Epithelial cell of prostate (primary cell): ENCODE data around the gene SLITRK6.
"Not testable (repeated sequence)": the region's sequence is repeated elsewhere in the genome, so short reads cannot be mapped to it uniquely, and the experiment has no call there.

ENCODE experiments used
- DNase-seq: peaks from one replicate; pipeline ENCODE4 v3.0.0-alpha.2; 2011; ENCODE audit warnings: low read depth, low spot score
- H3K27ac ChIP-seq: fragments of 450-650 bp; 2 replicates; pipeline ENCODE4 v1.5.1; 2017; ENCODE audit warnings: mild to moderate bottlenecking

Gene SLITRK6, protein sequence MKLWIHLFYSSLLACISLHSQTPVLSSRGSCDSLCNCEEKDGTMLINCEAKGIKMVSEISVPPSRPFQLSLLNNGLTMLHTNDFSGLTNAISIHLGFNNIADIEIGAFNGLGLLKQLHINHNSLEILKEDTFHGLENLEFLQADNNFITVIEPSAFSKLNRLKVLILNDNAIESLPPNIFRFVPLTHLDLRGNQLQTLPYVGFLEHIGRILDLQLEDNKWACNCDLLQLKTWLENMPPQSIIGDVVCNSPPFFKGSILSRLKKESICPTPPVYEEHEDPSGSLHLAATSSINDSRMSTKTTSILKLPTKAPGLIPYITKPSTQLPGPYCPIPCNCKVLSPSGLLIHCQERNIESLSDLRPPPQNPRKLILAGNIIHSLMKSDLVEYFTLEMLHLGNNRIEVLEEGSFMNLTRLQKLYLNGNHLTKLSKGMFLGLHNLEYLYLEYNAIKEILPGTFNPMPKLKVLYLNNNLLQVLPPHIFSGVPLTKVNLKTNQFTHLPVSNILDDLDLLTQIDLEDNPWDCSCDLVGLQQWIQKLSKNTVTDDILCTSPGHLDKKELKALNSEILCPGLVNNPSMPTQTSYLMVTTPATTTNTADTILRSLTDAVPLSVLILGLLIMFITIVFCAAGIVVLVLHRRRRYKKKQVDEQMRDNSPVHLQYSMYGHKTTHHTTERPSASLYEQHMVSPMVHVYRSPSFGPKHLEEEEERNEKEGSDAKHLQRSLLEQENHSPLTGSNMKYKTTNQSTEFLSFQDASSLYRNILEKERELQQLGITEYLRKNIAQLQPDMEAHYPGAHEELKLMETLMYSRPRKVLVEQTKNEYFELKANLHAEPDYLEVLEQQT

DNA sequence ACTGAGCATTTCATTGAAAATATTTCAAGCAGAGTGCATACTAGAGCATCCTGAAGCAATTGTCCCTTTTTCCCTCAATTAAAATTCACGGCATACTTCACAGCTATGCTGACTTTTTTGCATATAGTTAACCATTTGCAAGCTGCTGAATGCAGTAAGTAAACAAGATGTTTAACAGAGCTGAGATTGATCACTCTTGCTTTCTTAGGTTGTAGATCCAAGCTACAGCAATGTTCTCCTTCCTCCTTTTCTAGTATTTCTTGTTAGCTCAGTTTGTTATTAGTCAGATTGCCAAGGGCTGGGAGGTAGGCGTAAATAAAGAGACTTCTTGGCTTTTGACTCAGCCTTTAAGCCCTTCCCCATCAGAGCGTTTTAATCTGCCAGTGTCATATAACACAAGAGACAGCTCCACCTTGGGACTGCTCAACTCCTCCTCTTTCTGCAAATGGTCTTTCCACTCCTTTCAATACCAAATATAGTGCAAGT lies at the start of gene SLITRK6:
SLITRK6 (minus strand) TSS at position 323 of the 486 bp plus-strand sequence. CDS start 2,911 bp downstream, outside the sequence.
- peak; percentile 91 for DNase-seq
- peak within 1 kb of the TSS; percentile 31 for H3K27ac ChIP-seq

DNA sequence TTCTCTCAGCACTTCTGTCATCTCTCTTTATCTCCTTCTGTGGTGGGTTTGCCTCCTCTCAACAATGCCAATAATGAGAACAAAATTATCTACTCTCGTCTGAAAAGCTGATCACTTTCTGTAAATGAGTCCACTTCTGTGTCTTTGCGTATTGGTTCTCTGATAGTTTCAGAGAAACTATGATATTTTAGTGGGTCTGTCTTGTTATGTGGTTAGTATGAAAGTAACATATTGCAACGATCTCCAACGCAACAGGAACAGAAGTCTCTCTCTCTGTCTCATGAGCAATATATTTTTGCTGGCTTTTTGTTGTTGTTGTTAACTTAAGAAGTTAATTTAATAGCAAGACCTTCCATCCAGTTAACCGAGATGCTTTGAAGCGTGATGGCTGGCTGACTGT lies 47.8 kb upstream of the SLITRK6 start:
- H3K27ac ChIP-seq: no peak overlapping the region
- DNase-seq: no peak

DNA sequence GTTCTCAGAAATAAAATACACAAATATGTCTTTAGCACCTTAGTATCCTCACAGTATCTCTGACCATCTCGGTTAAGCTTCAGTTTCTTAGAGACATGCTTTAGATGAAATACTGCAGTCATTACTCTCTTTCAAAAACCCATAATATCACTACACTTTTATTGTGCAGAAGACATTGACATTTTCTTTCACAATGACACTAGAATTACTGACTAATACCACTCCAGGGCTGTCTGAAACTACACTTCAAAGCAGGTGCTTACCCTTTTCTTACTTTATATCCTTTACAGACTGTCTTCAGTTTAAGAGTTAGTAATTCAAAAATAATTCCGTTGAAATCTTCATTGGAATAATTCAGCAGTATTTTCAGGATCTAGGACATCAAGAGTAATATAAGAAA lies 42.2 kb upstream of the SLITRK6 start:
- no peak overlapping the region for H3K27ac ChIP-seq
- DNase-seq: no peak

DNA sequence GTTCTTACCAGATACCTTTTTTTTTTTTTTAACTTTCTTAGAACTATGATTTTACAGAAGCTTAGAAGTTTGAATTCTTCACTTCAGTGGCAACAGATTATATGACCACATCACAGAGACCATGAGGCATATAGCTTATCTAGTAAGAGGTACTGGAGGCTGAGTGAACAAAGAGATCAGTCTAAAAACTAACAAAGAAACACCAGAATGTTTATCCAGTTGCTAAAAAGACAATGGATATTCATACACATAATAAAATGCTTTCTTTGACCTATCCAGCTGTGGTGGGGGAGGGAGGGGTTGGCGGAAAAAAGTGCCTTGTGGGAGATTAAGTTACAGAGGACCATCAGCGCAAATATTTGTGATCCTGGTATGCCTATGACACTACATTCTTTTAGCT lies 34.7 kb upstream of the SLITRK6 start:
- DNase-seq: no peak
- no peak overlapping the region for H3K27ac ChIP-seq

DNA sequence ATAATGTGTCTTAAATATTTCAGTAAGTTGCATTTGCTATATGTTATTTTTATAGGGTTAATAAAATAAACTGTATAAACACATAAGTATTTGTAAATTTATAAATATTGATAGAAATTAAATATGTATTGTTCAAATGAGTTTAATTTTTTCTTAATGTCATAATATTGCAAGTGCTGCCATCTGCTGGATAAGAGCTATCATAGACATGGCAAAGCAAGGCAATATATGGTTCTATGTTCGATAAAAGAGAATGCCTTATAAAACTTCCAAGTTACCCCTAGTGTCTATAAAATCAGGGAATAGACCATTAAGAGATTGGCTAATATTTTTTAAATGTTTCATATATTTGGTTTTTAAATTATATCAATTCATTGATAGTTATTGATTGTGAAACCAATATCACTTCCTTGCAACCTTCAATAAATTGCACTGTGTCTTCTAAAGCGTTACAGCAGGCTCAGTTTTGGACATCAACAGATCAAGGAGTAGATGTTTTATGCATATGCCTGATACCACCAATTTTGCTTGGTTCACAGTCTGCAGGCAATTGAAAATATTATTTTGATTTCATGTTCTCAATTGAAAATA lies 29.0 kb upstream of the SLITRK6 start:
- no peak for DNase-seq

DNA sequence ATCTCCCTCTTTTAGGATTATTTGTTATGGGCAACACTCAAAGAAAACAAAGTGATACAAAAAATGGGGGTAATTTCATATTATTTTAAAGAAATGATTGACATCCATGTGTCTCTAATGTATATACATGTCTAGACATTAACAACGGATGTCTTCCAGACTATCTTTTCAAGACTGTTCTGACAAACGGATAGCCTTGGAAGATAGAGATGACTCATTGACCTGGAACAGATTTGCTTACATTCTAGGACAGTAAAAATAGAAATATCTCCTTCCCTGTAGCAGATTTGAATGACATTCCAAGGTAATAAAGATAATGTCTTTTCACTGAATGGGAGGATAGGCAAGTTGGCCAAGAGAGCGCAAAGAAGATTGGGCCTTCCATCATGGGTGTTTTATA lies 26.2 kb upstream of the SLITRK6 start:
- no peak overlapping the region for H3K27ac ChIP-seq
- DNase-seq: no peak

More for the DNA sequence above, 29.0 kb upstream of the SLITRK6 start:
- H3K27ac ChIP-seq: no peak overlapping the region

DNA sequence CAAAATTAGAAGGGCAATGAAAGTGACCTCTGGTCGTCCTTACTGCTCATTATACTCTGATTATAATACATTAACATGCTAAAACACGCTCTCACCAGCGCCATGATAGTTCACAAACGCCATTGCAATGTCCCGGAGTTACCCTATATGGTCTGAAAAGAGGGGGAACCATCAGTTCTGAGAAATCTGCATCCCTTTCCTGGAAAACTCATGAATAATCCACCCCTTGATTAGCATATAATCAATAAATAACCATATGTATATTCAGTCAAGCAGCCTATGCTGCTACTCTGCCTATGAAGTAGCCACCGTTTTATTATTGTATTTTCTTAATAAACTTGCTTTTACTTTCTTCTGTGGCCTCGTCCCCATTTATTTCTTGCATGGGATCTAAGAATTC lies 24.6 kb upstream of the SLITRK6 start:
- DNase-seq: no peak
- H3K27ac ChIP-seq: no peak overlapping the region

DNA sequence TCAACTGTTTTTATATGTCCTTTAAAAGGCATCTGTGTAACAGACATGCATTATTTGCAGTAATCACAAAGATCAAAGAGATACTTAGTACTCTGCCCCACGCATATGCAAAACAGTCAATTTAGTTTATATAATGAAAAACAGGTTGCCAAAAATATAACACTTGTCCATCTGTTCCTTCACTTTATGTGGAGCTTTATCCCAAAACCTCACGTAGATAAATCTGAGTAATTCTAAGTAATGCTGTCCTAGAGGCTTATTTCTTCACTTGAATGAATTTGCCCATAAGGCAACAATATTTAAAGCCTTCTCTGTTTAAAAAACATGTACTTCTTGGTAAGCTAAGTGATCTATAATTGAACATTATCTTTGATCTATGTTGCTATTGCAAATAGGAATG lies 20.3 kb upstream of the SLITRK6 start:
- DNase-seq: no peak
- H3K27ac ChIP-seq: no peak overlapping the region

DNA sequence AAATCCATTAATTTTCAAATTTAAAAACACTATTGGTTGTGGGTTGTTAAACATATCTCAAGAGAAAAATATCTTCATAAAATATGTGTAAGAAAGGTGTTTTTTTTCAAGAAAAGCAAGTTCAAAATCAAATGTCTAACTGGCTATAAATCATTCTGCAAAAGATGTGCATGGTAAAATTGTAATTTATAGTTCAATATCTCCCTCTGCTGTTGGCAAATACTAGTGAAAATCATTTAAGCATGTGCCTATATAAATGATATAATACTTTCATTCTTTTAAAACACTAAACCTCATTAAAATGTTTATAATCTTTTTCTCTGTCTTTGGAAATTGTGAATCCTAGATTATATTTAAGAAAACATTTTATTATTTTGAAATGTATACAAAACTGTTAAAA lies 17.2 kb upstream of the SLITRK6 start:
- no peak overlapping the region for H3K27ac ChIP-seq
- no peak for DNase-seq

DNA sequence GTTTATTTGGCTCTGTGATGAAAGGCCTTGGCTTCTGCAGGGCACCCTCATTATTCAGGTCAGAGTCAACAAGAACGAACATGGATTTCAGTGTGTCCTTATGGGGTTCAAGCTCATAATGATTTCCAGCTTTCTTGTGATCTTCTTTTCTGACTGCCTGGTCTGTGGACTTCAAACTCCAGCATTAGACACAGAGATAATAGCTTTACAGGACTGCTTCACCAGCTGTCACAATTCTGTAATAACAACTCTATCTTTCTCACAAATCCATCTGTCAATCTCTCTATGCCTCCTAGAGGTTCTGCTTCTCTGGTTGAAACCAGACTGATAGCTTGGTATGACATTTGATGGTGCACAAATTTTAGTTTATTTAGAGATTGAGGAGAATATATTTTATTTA lies 13.1 kb upstream of the SLITRK6 start:
- no peak overlapping the region for H3K27ac ChIP-seq
- DNase-seq: no peak

DNA sequence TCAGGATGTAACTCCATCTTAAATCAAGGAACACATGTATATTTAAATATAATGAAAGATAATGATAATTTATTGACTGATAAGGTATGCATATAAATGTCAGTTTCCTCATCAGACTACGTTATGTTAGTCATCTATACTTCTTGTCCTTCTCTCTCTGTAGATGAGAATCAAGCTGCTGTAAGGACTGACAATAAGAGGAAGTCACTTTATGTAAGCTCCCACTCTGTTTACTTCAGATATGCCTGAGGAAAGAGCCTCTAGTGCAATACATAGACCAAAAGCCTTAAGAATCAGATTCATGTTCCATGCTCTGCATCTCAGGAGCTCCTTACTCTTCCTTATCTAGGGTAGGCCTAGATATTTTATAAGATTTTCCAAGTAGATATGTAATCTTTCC lies 9.6 kb upstream of the SLITRK6 start:
- H3K27ac ChIP-seq: no peak overlapping the region
- no peak for DNase-seq

DNA sequence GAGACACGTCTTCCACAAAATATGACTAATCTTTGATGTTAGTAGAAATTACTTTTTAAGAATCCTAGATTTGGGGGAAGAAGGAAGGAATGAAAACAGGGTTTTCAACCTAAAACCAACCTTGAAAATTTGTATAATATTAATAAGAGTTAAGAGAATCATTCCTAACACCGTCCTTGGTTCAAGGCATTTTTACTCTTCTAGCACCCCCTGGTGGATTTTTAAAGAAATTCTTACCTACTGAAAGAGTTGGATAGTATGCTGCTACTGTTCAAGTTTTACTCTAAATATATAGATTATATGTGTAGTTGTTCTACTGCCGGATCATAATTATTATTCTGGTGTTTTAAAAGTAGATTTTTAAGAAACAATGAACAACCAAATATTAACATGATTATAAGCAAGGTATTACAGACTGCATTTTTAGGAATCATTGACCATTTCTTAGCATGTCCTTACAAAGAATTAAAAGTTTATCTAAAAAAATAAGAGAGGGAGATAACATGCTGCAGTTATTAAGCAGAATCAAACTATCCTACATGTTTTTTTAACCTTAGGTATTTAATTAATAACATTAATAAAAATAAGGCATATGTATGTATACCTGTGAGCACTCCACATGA lies 7.4 kb upstream of the SLITRK6 start:
- no peak overlapping the region for H3K27ac ChIP-seq
- no peak for DNase-seq

DNA sequence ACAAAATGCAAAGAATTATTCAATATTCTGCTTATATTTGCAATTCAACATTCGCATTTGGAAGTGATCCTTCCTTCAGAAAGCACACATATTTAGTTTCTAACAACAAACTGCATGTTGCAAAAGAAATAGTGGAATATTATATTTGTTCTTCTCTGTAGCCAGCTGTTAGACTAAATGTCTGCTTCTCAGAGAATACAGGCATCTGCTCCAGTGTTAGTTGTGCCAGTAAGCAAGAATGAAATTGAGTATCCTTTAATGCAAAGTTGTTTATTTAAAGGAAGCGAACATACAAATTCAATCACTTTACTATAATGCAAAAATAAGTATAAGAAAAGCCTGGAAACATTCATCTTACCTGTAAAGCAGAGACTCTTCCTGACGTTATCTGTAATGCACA lies 663 bp downstream of the SLITRK6 start:
- DNase-seq: no peak
- H3K27ac ChIP-seq: peak overlapping the region; percentile 31

DNA sequence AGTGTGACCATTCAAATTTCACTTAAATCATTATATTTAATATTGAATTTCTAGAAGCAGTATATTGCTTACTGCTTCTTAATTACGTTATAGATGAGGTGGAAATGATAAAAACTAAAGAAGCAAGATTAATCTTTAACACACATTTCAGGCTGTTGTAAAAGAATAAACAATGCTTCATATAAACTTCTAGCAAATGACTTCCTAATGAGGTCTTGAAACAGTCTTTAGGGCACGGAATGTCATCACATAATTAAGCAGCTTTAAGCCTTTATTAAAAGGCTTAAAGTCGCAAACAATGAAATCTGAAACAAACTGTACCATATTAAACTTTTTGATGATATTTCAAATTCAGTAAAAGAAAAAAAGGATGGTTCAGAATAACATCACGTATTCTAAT lies 1.9 kb downstream of the SLITRK6 start:
- H3K27ac ChIP-seq: no peak overlapping the region
- DNase-seq: no peak

DNA sequence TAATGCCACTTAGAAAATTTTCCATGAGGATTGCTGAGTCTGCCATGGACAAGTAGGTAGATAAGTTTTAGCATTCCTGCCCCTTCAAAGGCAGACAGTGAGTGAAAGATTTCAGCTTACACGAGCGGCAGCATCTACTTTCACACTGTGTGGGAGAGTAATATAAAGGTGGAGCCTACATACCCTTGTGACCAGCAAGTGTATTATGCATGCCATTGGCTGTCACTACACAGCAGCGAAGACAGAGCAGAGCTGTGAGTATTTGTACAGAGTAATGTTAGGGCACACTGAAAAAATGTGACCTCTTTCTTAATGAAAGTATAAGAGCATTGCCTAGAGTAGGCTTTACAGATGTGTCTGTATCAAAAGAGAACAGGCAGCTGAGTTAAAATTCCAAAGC lies 14.0 kb downstream of the SLITRK6 start:
- DNase-seq: no peak
- no peak overlapping the region for H3K27ac ChIP-seq

DNA sequence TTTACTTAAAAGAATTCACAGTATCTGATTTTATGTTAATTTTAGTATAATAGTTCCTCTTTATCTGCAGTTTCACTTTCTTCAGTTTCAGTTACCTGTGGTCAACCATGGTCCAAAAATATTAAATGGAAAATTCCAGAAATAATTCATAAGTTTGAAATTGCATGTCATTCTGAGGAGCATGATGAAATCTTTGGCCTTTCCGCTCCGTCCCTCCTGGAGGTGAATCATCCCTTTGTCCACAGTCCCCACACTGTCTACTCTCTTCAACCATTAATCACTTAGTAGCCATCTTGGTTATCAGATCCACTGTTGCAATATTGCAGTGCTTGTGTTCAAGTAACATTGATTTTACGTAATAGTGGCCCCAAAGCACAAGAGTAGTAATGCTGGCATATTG lies 26.9 kb downstream of the SLITRK6 start:
- no peak for DNase-seq
- H3K27ac ChIP-seq: peak overlapping the region; percentile 15

DNA sequence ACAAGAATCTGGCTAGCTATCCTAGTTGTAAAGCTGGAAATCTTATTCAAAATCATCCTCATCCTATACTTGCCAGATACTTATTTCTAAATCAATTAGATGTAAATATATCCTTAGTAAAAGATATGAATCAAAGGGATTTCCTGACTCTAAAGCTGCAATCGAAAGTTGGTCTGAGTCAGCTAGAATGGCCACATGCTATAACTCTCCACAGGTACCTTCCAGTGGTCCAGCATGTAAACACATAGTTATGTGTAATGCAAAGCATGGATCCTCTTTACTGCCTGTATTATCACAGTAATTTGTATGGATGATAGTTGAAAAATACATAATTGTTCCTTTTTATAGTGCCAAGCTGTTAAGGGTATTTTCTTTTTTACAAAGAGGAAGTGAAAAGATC lies 27.4 kb downstream of the SLITRK6 start:
- H3K27ac ChIP-seq: peak overlapping the region; percentile 15
- DNase-seq: no peak

DNA sequence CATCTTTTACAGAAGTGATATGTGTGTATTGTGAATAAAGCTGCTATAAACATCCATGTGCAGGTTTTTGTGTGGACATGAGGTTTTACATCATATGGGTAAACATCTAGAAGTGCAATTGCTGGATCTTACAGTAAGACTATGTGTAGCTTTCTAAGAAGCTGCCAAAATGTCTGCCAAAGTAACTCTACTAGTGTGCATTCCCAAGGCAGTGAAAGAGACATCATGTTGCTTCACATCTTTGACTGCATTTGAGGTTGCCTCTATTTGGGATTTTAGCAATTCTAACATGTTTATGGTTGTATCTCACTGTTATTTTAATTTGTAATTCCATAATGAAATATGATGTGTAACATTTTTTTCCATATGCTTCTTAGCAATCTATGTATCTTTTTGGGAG lies 30.3 kb downstream of the SLITRK6 start:
- no peak overlapping the region for H3K27ac ChIP-seq
- DNase-seq: no peak

DNA sequence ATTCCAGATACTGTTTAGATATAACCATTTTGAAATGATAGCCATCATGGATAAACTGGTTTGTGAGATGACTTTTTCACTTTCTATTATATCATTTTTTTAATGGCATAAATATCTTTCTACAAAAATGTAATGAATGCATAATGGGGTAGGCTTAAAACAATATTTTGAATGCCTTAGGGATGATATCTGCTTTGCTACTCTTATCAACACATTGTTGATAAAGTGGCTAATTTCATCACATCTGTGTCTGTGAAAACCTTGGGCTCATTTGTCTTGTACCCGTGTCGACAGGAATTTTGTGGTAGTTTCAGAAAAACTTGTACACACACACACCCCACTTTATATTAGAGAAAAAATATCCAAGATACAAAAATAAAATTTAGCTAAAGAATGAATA lies 44.1 kb downstream of the SLITRK6 start:
- DNase-seq: no peak
- no peak overlapping the region for H3K27ac ChIP-seq

DNA sequence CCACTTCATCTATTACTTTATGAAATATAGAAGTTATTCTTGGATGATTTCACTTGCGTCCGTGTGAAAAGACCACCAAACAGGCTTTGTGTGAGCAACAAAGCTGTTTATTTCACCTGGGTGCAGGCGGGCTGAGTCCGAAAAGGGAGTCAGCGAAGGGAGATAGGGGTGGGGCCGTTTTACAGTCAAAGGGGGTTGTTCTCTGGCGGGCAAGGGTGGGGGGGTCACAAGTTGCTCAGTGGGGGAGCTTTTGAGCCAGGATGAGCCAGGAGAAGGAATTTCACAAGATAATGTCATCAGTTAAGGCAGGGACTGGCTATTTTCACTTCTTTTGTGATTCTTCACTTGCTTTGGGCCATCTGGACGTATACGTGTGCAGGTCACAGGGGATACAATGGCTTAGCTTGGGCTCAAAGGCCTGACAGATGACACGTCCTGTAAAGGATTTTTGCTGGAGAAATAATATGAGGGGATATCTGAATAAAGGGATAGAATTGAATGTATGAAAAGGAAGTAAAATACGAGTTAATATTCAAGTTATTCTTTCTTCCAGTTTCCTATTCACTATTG lies 55.9 kb downstream of the SLITRK6 start:
- not testable (repeated sequence) for H3K27ac ChIP-seq, DNase-seq
